GM12891 (cell line): Measurements from ENCODE around the gene RASSF4.

Experiments
- PAX5 ChIP-seq: IDR thresholded peaks from 2 replicates; pipeline ENCODE4 v1.6.1; 2011; ENCODE audit warnings: low read length, moderate library complexity, mild to moderate bottlenecking; ENCODE audit not compliant: insufficient read depth, severe bottlenecking
- POLR2A ChIP-seq: IDR thresholded peaks from 2 replicates; pipeline ENCODE4 v1.6.1; 2011; ENCODE audit warnings: low read depth, low read length, control low read depth
- POLR2AphosphoS5 ChIP-seq: IDR thresholded peaks from 2 replicates; pipeline ENCODE4 v1.6.1; 2011; ENCODE audit warnings: low read depth, low read length, control low read depth
- POU2F2 ChIP-seq: IDR thresholded peaks from 2 replicates; pipeline ENCODE4 v1.6.1; 2011; ENCODE audit warnings: low read depth, mild to moderate bottlenecking, control low read depth, low read length, moderate library complexity
- SPI1 ChIP-seq: IDR thresholded peaks from 2 replicates; pipeline ENCODE4 v1.6.1; 2011; ENCODE audit warnings: low read depth, low read length, control low read depth
- TAF1 ChIP-seq: IDR thresholded peaks from 2 replicates; pipeline ENCODE4 v1.6.1; 2011; ENCODE audit warnings: low read depth, low read length, control low read depth

- TF ChIP-seq POLR2A (no peak), POLR2AphosphoS5 (no peak), SPI1 (no peak), TAF1 (no peak), PAX5 (no peak), POU2F2 (no peak)
These were observed 4.6 kb upstream of the RASSF4 start for GRCh38 chr10:44954962-44955361.
